Measurements from ENCODE around the gene IFT81.

IFT81 gene

DNA sequence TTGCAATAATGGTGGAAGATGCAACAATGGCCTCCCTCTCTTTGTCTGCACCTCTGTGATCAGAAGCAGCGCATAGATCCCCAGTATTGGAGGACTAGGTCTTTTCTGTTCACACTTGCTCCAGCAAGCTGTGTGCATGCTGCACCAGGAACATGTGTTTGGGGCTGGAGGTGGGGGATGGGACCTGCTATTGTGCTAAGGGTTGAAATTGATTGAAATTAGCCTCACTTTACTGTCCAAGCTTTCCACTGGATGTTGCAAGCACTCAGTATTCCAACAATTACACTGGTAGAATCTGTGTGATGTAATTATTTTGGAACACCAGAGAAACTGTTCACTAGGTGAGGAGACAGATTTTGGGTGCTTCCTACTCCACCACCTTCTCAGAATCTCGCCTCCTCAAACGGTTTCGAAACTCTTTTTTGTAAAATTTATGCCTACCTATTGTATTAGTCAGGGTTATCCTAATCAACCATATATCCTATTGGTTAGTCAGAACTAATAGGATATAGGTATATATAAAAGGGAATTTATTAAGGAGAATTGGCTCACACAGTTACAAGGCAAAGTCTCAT lies 35.6 kb downstream of the IFT81 start:
- Histone ChIP-seq H4K91ac (ENCODE audit: low read length) (no peak overlapping the region), H3K27ac (ENCODE audit: low read length, poor library complexity, severe bottlenecking) (no peak overlapping the region), H3K36me3 (ENCODE audit: control insufficient read depth in 1 of 2, insufficient read depth in 2 of 2, low read depth in 1 of 2, low read length in 2 of 2) (peaks cover 15 to 60% of the 10 kb centered on the region in 2 experiments), H3K18ac (ENCODE audit: low read depth in 1 of 2, low read length in 2 of 2) (no peak overlapping the region), H2AK5ac (ENCODE audit: low read length, severe bottlenecking) (no peak overlapping the region), H2BK12ac (ENCODE audit: low read length in 2 of 2) (no peak overlapping the region), H3K4me2 (ENCODE audit: low read length, poor library complexity, severe bottlenecking) (no peak overlapping the region), H2BK120ac (ENCODE audit: low read depth, low read length) (no peak overlapping the region), H3K27me3 (ENCODE audit: control insufficient read depth in 1 of 2, insufficient read depth in 1 of 2, low read length in 2 of 2) (no peaks in the 10 kb centered on the region), H3K79me1 (replicated peaks; ENCODE audit: low read length, poor library complexity, severe bottlenecking) (peaks cover 3% of the 10 kb centered on the region), H3K9me3 (ENCODE audit: control insufficient read depth, low read length) (peaks cover 23% of the 10 kb centered on the region), H3K9ac (ENCODE audit: low read length) (no peak overlapping the region), H3K4me3 (ENCODE audit: insufficient read depth in 1 of 2, low read depth in 1 of 2, low read length in 2 of 2) (no peak overlapping the region), H3K23ac (ENCODE audit: low read length in 2 of 2) (no peak overlapping the region), H2BK5ac (ENCODE audit: low read depth, low read length, poor library complexity, severe bottlenecking) (no peak overlapping the region), H4K8ac (ENCODE audit: low read length) (no peak overlapping the region), H2BK15ac (ENCODE audit: low read depth, poor library complexity, severe bottlenecking) (no peak overlapping the region), H3K14ac (ENCODE audit: low read length in 2 of 2) (no peak overlapping the region), H3K4ac (ENCODE audit: low read depth in 1 of 2, low read length in 2 of 2) (no peak overlapping the region), H3K4me1 (ENCODE audit: control insufficient read depth, insufficient read depth, low read depth, low read length) (no peaks in the 10 kb centered on the region), H2AFZ (ENCODE audit: low read depth, low read length) (no peak overlapping the region)
- DNase-seq = no peak
- WGBS = 93% methylated on average over 1 of the region's 4 CpGs

DNA sequence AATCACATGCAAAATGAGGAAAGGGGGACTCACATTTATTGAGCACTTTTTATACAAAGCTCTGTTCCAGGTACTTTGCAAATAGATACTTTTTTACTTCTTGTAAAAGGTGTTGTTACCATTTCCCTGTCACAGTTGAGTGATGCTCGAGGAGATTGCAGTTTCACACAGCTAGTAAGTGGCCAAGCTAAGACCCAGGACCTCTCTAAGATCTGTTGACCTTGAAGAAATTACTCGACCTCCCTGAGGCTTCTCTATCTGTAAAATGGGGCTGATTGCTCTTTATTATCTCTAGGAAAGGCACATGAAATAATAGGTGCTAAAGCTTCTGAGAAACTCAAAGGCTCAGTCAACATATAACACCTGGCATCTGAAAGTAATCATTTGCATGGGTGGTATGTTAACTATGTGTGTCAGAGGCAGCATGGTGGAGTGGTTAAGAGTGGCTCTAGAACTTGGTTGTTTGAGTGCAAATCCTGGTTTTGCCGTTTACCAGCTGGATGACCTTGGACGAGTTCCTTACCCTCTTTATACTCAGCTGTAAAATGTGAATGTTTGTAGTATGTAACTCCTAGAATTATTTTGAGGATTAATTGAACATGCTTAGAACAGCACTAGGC lies 41.5 kb downstream of the IFT81 start:
- no peak overlapping the region for H2BK120ac ChIP-seq (ENCODE audit: low read depth, low read length)
- 79% methylated on average over 3 of the region's 4 CpGs for WGBS
- no peak overlapping the region for H2AK5ac ChIP-seq (ENCODE audit: low read length, severe bottlenecking)
- H2BK15ac ChIP-seq (ENCODE audit: low read depth, poor library complexity, severe bottlenecking) = no peak overlapping the region
- peaks cover 7 to 56% of the 10 kb centered on the region in 2 experiments for H3K36me3 ChIP-seq (ENCODE audit: control insufficient read depth in 1 of 2, insufficient read depth in 2 of 2, low read depth in 1 of 2, low read length in 2 of 2)
- H3K79me1 ChIP-seq (replicated peaks; ENCODE audit: low read length, poor library complexity, severe bottlenecking) = peaks cover 6% of the 10 kb centered on the region
- H3K23ac ChIP-seq (ENCODE audit: low read length in 2 of 2) = no peak overlapping the region
- H2AFZ ChIP-seq (ENCODE audit: low read depth, low read length) = no peak overlapping the region
- H3K4me2 ChIP-seq (ENCODE audit: low read length, poor library complexity, severe bottlenecking) = no peak overlapping the region
- no peak overlapping the region for H2BK12ac ChIP-seq (ENCODE audit: low read length in 2 of 2)
- no peaks in the 10 kb centered on the region for H3K27me3 ChIP-seq (ENCODE audit: control insufficient read depth in 1 of 2, insufficient read depth in 1 of 2, low read length in 2 of 2)
- no peaks in the 10 kb centered on the region for H3K9me3 ChIP-seq (ENCODE audit: control insufficient read depth, low read length)
- no peak overlapping the region for H3K4me3 ChIP-seq (ENCODE audit: insufficient read depth in 1 of 2, low read depth in 1 of 2, low read length in 2 of 2)
- no peak overlapping the region for H3K4ac ChIP-seq (ENCODE audit: low read depth in 1 of 2, low read length in 2 of 2)
- no peaks in the 10 kb centered on the region for H3K4me1 ChIP-seq (ENCODE audit: control insufficient read depth, insufficient read depth, low read depth, low read length)
- no peak for DNase-seq
- H3K14ac ChIP-seq (ENCODE audit: low read length in 2 of 2) = no peak overlapping the region
- no peak overlapping the region for H4K91ac ChIP-seq (ENCODE audit: low read length)
- H3K27ac ChIP-seq (ENCODE audit: low read length, poor library complexity, severe bottlenecking) = no peak overlapping the region
- H3K18ac ChIP-seq (ENCODE audit: low read depth in 1 of 2, low read length in 2 of 2) = no peak overlapping the region
- H4K8ac ChIP-seq (ENCODE audit: low read length) = no peak overlapping the region
- H3K9ac ChIP-seq (ENCODE audit: low read length) = no peak overlapping the region
- no peak overlapping the region for H2BK5ac ChIP-seq (ENCODE audit: low read depth, low read length, poor library complexity, severe bottlenecking)

DNA sequence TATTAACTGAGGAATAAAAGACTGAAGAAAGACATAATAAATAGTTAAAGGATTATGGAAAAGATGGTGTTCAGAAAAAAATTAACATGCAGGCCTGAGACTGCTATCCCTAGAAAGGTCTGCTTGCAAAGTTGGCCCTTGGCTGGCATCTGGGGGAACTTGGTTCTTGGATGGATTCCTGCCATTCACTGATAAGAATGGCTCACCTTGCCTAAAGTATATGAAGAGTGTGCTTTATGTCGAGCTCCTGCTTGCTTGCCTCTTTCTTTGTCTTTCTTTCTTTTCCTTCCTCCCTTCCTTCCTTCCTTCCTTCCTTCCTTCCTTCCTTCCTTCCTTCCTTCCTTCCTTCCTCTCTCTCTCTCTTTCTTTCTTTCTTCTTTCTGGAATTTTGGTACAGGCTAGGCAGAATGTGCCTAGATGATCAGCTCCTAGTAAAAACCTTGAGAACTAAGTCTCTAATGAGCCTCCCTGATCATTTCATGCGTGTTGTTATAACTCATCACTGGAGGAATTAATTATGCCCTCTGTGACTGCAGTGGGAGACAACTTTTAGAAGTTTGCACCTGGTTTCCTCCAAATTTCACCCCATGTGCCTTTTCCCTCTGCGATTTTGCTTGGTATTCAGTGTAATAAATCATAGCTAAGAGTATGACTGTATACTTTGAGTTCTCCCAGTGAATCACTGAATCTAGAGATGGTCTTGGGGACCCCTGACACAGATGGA lies 44.7 kb downstream of the IFT81 start:
- Histone ChIP-seq H3K18ac (ENCODE audit: low read depth in 1 of 2, low read length in 2 of 2) (no peak overlapping the region), H2BK15ac (ENCODE audit: low read depth, poor library complexity, severe bottlenecking) (no peak overlapping the region), H3K27ac (ENCODE audit: low read length, poor library complexity, severe bottlenecking) (no peak overlapping the region), H3K4me2 (ENCODE audit: low read length, poor library complexity, severe bottlenecking) (no peak overlapping the region), H3K79me1 (replicated peaks; ENCODE audit: low read length, poor library complexity, severe bottlenecking) (peaks cover 6% of the 10 kb centered on the region), H3K4me3 (ENCODE audit: insufficient read depth in 1 of 2, low read depth in 1 of 2, low read length in 2 of 2) (no peak overlapping the region), H2AK5ac (ENCODE audit: low read length, severe bottlenecking) (no peak overlapping the region), H2BK120ac (ENCODE audit: low read depth, low read length) (no peak overlapping the region), H3K4me1 (ENCODE audit: control insufficient read depth, insufficient read depth, low read depth, low read length) (no peaks in the 10 kb centered on the region), H2BK12ac (ENCODE audit: low read length in 2 of 2) (no peak overlapping the region), H3K9me3 (ENCODE audit: control insufficient read depth, low read length) (no peaks in the 10 kb centered on the region), H4K91ac (ENCODE audit: low read length) (no peak overlapping the region), H3K9ac (ENCODE audit: low read length) (no peak overlapping the region), H3K27me3 (ENCODE audit: control insufficient read depth in 1 of 2, insufficient read depth in 1 of 2, low read length in 2 of 2) (no peaks in the 10 kb centered on the region), H3K36me3 (ENCODE audit: control insufficient read depth in 1 of 2, insufficient read depth in 2 of 2, low read depth in 1 of 2, low read length in 2 of 2) (peaks cover 7 to 42% of the 10 kb centered on the region in 2 experiments), H3K23ac (ENCODE audit: low read length in 2 of 2) (no peak overlapping the region), H4K8ac (ENCODE audit: low read length) (no peak overlapping the region), H3K4ac (ENCODE audit: low read depth in 1 of 2, low read length in 2 of 2) (no peak overlapping the region), H2BK5ac (ENCODE audit: low read depth, low read length, poor library complexity, severe bottlenecking) (no peak overlapping the region), H3K14ac (ENCODE audit: low read length in 2 of 2) (no peak overlapping the region), H2AFZ (ENCODE audit: low read depth, low read length) (no peak overlapping the region)
- no peak for DNase-seq
- WGBS = 86% methylated on average over 3 of the region's 3 CpGs

DNA sequence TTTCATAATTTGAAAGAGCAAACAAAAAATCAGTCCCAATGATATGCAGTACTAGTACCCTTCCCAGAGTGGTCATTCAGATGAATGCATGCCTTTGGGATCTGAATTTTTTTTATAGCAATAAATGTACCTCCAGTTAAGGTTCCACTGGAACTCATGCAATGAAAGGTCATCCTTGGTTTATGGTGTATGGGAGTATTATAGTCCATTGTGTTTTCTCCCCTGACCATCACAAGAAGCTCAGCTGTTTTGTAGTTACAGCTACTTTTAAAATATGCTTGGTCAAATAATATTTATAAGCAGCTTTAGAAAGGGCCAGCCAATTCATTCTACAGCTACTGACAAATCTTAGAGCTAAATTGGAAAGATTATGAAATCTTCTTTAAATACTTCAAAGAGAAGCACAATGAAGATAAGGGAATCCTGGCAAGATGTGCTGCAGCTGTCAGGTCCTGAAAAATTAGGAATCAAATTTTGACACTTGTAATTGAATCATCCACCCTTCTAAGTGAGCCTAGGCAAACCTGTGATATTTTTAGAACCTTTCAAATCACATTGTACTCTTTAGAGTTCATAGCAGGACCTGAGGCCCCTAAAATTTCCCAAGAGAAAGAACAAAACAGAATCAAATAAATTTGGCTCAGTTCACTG lies 46.5 kb downstream of the IFT81 start:
- H3K27me3 ChIP-seq (ENCODE audit: control insufficient read depth in 1 of 2, insufficient read depth in 1 of 2, low read length in 2 of 2) = no peaks in the 10 kb centered on the region
- no peak overlapping the region for H3K4ac ChIP-seq (ENCODE audit: low read depth in 1 of 2, low read length in 2 of 2)
- no peak overlapping the region for H2BK5ac ChIP-seq (ENCODE audit: low read depth, low read length, poor library complexity, severe bottlenecking)
- H3K23ac ChIP-seq (ENCODE audit: low read length in 2 of 2) = no peak overlapping the region
- no peak for DNase-seq
- peaks cover 6% of the 10 kb centered on the region for H3K79me1 ChIP-seq (replicated peaks; ENCODE audit: low read length, poor library complexity, severe bottlenecking)
- no peak overlapping the region for H4K8ac ChIP-seq (ENCODE audit: low read length)
- no peak overlapping the region for H3K27ac ChIP-seq (ENCODE audit: low read length, poor library complexity, severe bottlenecking)
- no peak overlapping the region for H2BK120ac ChIP-seq (ENCODE audit: low read depth, low read length)
- no peak overlapping the region for H2BK12ac ChIP-seq (ENCODE audit: low read length in 2 of 2)
- H3K4me3 ChIP-seq (ENCODE audit: insufficient read depth in 1 of 2, low read depth in 1 of 2, low read length in 2 of 2) = no peak overlapping the region
- H3K9me3 ChIP-seq (ENCODE audit: control insufficient read depth, low read length) = no peaks in the 10 kb centered on the region
- H3K14ac ChIP-seq (ENCODE audit: low read length in 2 of 2) = no peak overlapping the region
- H3K36me3 ChIP-seq (ENCODE audit: control insufficient read depth in 1 of 2, insufficient read depth in 2 of 2, low read depth in 1 of 2, low read length in 2 of 2) = peaks cover 7 to 26% of the 10 kb centered on the region in 2 experiments
- no peaks in the 10 kb centered on the region for H3K4me1 ChIP-seq (ENCODE audit: control insufficient read depth, insufficient read depth, low read depth, low read length)
- H3K4me2 ChIP-seq (ENCODE audit: low read length, poor library complexity, severe bottlenecking) = no peak overlapping the region
- no peak overlapping the region for H2AK5ac ChIP-seq (ENCODE audit: low read length, severe bottlenecking)
- H2BK15ac ChIP-seq (ENCODE audit: low read depth, poor library complexity, severe bottlenecking) = no peak overlapping the region
- H4K91ac ChIP-seq (ENCODE audit: low read length) = no peak overlapping the region
- H2AFZ ChIP-seq (ENCODE audit: low read depth, low read length) = no peak overlapping the region
- no peak overlapping the region for H3K18ac ChIP-seq (ENCODE audit: low read depth in 1 of 2, low read length in 2 of 2)
- H3K9ac ChIP-seq (ENCODE audit: low read length) = no peak overlapping the region

Data from mesenchymal stem cell (in vitro differentiated cells and primary cell).